Astrocyte of the spinal cord (primary cell): ENCODE results near the gene ISOC1.
A peak's percentile ranks its signal among the peaks of the same experiment; 100 is the strongest.

ENCODE experiments used
- DNase-seq: peaks from one replicate; pipeline ENCODE4 v3.0.0; 2011; ENCODE audit warnings: low read depth, low spot score
- H3K4me3 ChIP-seq: 2 replicates; pipeline ENCODE4 v1.5.1; 2011; ENCODE audit warnings: low read depth, mild to moderate bottlenecking, low read length, moderate library complexity
- CTCF ChIP-seq: IDR thresholded peaks from 2 replicates; pipeline ENCODE4 v1.5.1; 2012; ENCODE audit warnings: low read depth, mild to moderate bottlenecking, low read length, inconsistent platforms
- in situ Hi-C: cut with HindIII; loops from 2 replicates; pipeline ENCODE4 v1.10.0; 2017; ENCODE audit warnings: low sequenced_read_pairs

ISOC1 gene

GRCh38 chr5:129057329-129057728, 37.2 kb upstream of the ISOC1 start:
- DNase-seq: no peak
- in situ Hi-C loops: no loop called here

GRCh38 chr5:129061849-129062248, 32.7 kb upstream of the ISOC1 start:
- no peak for TF ChIP-seq CTCF
- no peak for DNase-seq
- H3K4me3 ChIP-seq: no peak overlapping the region
- in situ Hi-C loops: no loop called here

More at GRCh38 chr5:129057329-129057728, 37.2 kb upstream of the ISOC1 start:
- no peak overlapping the region for H3K4me3 ChIP-seq
- no peak for TF ChIP-seq CTCF

GRCh38 chr5:129063483-129064113, 31.0 kb upstream of the ISOC1 start:
- in situ Hi-C loops: no loop called here
- no peak for TF ChIP-seq CTCF
- H3K4me3 ChIP-seq: no peak overlapping the region
- DNase-seq: peak; percentile 46

- no peak for TF ChIP-seq CTCF
- DNase-seq: no peak
- in situ Hi-C loops: no loop called here
- no peak overlapping the region for H3K4me3 ChIP-seq
Measured at GRCh38 chr5:129065721-129066120, 28.8 kb upstream of the ISOC1 start.

- no peak for DNase-seq
- in situ Hi-C loops: no loop called here
- H3K4me3 ChIP-seq: no peak overlapping the region
- TF ChIP-seq CTCF: no peak
Measured at GRCh38 chr5:129067745-129068144, 26.8 kb upstream of the ISOC1 start.

GRCh38 chr5:129069292-129069691, 25.3 kb upstream of the ISOC1 start:
- DNase-seq: no peak
- in situ Hi-C loops: no loop called here
- no peak overlapping the region for H3K4me3 ChIP-seq
- no peak for TF ChIP-seq CTCF

- no peak for TF ChIP-seq CTCF
- in situ Hi-C loops: no loop called here
- H3K4me3 ChIP-seq: no peak overlapping the region
- no peak for DNase-seq
Measured at GRCh38 chr5:129073111-129073510, 21.4 kb upstream of the ISOC1 start.
